Measurements from ENCODE around the gene IQCM.

The IQCM gene

DNA sequence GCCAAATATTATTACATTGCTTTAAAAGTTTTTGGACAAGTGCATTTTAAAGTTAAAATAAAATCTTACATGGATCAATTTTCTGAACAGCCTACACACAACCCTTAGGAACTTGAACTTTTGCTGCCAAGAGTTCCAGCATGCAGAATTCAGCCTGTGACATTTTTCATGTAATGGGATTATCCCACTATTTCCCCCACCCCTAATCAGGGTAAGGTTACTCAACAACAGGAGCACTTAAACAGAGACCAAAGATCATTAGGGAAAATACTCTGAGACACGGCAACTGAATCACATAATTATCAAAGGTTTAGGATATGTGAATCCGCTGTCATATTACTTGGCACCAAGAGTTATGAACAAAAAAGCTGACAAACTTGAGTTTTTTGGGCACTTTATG is 47.2 kb downstream of the IQCM start:
- no peak for DNase-seq

DNA sequence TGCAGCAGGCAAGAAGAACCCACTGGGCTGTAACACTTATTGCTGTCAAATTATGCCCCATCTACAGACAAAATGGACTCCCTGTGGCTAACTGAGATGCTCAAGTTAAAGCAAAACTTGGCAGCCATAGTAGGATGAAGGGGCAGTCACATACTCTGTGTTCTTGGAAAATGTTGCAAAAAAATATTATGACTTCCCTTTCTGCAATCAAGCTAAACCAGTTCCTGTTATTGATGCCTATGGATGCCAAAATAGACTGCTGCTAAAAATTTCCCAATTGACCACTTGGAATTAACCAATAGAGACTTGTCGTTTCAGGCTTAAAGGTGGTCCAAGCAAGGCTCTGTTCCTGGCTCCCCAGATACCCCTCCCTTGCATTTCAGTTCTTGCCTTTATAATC is 49.5 kb downstream of the IQCM start:
- no peak for DNase-seq

- no peak for DNase-seq
Observed at GRCh38 chr4:149765630-149766029, 50.0 kb downstream of the IQCM start.

- DNase-seq: no peak
Observed at GRCh38 chr4:149755969-149756368, 59.7 kb downstream of the IQCM start.

- no peak for DNase-seq
Observed at GRCh38 chr4:149754526-149754925, 61.1 kb downstream of the IQCM start.

GRCh38 chr4:149752729-149753128 is 62.9 kb downstream of the IQCM start:
- DNase-seq: no peak

- no peak for DNase-seq
Observed at GRCh38 chr4:149751174-149751573, 64.5 kb downstream of the IQCM start.

- no peak for DNase-seq
Observed at GRCh38 chr4:149749784-149750183, 65.9 kb downstream of the IQCM start.

DNA sequence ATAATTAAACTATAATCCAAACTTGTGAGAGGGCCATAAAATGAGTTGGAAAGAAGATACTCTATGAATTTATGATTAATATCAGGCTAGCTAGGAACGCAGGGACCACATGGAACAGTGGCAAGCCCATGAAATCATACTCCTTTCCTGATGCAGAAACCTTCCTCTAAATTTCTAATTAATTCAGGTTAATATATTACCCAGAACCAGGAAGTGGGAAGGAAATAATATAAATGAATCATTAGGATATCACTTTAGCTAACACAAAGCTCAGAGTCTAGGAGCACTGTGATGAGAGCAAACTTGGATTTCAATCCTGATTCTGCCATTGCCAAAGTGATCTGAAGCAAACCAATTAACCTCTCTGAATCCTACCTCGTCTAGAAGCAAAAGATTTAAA is 68.0 kb downstream of the IQCM start:
- DNase-seq: no peak

DNA sequence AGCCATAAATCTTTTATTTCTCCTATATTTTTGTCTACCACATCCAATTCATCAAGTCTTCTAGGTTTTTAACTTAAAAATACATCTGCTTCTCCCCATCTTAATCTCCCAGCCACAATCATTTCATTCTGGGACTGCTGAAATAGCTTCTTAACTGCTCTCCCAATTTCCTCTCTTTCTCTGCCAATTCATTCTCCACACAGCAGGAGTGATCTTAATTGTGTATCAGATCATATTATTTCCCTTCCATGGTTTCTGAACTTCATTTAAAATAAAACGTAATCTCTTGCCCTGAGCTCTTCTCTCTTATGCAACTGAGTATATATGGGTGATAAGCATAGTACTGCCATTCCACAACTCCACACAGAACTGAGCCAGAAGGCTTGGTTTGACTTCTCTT is 69.4 kb downstream of the IQCM start:
- DNase-seq: no peak

GRCh38 chr4:149741186-149741831 is 74.3 kb downstream of the IQCM start:
- no peak for DNase-seq

DNA sequence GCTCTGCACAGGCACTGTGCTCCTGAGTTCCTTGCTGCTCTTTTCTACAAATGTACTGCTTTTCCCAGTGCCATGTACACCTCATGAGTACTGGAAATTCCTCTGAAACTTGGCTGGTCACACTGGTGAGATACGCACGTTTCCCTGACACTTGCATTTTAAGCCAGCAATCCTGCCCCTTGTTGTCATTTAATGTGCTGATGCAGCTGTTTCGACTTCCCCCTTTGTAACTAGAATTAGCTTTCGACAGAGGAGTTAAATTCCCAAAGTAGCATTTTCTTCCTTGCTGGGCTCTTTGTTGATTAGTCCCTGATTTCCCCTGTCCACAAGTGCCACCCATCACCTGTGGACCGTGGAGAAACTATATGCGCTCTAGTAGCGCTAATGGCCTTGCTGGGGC is 77.5 kb downstream of the IQCM start:
- no peak for DNase-seq

- DNase-seq: no peak
Observed at GRCh38 chr4:149735796-149736195, 79.8 kb downstream of the IQCM start.

DNA sequence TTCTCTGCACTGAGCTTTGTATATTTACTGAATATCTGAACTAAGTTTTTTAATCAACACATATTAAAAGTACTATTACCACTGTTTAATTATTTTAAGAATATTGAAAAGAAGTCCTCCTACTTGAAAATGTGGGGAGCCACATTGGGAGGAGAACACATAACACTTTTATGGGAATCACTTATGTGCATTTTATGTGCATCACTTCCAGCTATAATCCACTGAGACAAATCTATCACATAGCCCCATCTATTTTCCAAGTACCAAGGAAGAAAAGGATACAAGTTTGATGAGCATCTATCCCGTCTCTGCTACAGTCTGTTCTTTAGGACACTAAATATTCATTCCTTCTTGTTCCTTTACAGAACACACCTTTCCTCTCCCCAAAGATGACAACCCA is 87.2 kb downstream of the IQCM start:
- DNase-seq: no peak

GRCh38 chr4:149727663-149728062 is 88.0 kb downstream of the IQCM start:
- no peak for DNase-seq

DNA sequence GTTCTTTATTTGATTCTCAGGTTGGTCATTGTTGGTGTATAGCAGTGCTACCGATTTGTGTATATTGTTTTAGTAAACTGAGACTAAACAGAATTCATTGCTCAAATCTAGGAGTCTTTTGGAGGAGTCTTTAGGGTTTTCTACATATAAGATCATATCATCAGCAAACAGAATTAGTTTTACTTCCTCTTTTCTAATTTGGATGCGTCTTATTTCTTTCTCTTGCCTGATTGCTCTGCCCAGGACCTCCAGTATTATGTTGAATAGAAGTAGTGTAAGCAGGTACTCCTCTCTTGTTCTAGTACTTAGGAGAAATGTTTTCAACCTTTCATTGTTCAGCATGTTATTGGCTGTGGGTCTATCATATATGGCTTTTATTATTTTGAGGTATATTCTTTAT is 92.6 kb downstream of the IQCM start:
- no peak for DNase-seq

DNA sequence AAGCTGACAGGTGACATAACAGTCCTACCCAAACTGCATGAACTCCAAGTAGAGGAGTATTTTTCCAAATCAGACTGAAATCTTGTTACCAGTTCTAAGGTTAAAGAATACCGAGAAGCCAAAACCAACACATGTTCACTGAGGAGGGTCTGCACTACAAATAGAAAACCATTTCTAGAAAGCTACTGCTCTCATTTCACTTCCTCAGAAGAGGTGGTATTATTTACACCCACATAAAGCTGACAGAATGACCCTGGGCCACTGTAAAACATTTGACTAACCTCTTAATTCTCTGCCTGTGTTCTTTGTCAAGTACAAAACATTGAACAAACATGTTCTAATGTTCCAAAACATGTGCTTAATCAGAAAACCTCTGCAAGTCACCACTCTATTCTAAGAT is 95.8 kb downstream of the IQCM start:
- no peak for DNase-seq

DNA sequence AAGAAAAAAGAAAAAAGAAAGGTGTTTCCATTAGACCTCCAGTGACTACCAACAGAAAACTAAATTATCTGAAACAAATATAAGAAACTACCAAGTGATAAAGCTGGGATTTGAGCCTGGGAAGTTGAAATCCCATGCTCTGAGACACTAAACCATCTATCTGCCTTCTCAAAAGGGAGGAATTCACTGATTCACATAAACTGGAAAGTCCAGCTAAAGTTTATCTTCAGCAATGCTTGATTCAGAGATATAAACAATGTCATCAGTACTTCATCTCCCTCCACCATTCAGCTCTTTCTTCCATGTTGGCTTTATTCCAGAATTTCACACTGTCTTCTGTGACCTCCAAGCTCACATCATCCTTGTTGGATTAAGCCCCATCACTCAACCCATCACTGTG is 96.3 kb downstream of the IQCM start:
- no peak for DNase-seq

- no peak for DNase-seq
Observed at GRCh38 chr4:149718500-149718899, 97.1 kb downstream of the IQCM start.

- DNase-seq: no peak
Observed at GRCh38 chr4:149716728-149717127, 98.9 kb downstream of the IQCM start.

GRCh38 chr4:149715822-149716585 is 99.6 kb downstream of the IQCM start:
- DNase-seq: no peak

DNA sequence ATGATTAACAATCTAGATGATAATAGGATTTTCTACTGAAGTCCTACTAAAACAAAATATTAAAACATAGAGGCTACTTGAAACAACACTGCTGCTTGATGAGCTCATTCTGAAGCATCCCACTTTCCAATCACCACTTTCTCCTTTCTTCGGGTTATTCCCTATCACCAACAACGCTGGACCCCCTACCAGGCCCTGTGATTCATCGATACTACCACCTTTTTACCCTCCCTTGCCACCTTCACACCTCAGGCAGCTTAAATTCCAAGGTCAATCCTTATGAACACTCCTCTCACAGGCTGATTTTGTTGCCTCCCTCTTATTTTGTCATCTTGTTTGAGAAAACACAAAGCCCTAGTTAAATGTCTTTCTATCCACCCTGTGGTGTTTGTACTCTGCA is 102.6 kb downstream of the IQCM start:
- DNase-seq: no peak

GRCh38 chr4:149711593-149712365 is 103.9 kb downstream of the IQCM start:
- no peak for DNase-seq

- DNase-seq: no peak
Observed at GRCh38 chr4:149709640-149710039, 106.0 kb downstream of the IQCM start.

Data from NCI-H345 (cell line).